Neural crest cell (in vitro differentiated cells): ENCODE results near the gene ATF6. TPM values are rescaled to one million over a fixed set of nuclear protein-coding genes. Genes with fewer than 3 reads are reported as not detected.

Source experiments
- DNase-seq: peaks from one replicate; pipeline ENCODE4 v3.0.0; 2021; ENCODE audit warnings: low read depth, mixed read lengths, low spot score
- H3K27ac Mint-ChIP-seq: one replicate; pipeline ENCODE4 v1.8.0; 2021; ENCODE audit warnings: mild to moderate bottlenecking, mixed read lengths; ENCODE audit not compliant: unreplicated experiment
- H3K27me3 Mint-ChIP-seq: 2 replicates; pipeline ENCODE4 v1.8.0; 2021; ENCODE audit warnings: low read depth, mild to moderate bottlenecking, mixed read lengths
- H3K36me3 Mint-ChIP-seq: 2 replicates; pipeline ENCODE4 v1.8.0; 2021; ENCODE audit warnings: low read depth, mild to moderate bottlenecking, mixed read lengths
- H3K4me1 Mint-ChIP-seq: 2 replicates; pipeline ENCODE4 v1.8.0; 2021; ENCODE audit warnings: mixed read lengths
- H3K4me3 Mint-ChIP-seq: one replicate; pipeline ENCODE4 v1.8.0; 2021; ENCODE audit warnings: mild to moderate bottlenecking, mixed read lengths
- H3K9me3 Mint-ChIP-seq: 2 replicates; pipeline ENCODE4 v1.8.0; 2021; ENCODE audit warnings: mixed read lengths
- total RNA-seq: library from RNA; stranded (reverse); gene quantifications from 2 replicates; pipeline ENCODE4 v1.2.1, GENCODE V29; 2021
- TF ChIP-seq, protein P1 (sequence below): fragments of 200-600 bp; sonication (generic); conservative IDR thresholded peaks from 2 replicates; pipeline ENCODE4 v1.5.0; 2021; ENCODE audit warnings: antibody characterized with exemption, mild to moderate bottlenecking

Gene ATF6
- total RNA-seq, 1 donor from 2014 or later, result 17.8 TPM

DNA sequence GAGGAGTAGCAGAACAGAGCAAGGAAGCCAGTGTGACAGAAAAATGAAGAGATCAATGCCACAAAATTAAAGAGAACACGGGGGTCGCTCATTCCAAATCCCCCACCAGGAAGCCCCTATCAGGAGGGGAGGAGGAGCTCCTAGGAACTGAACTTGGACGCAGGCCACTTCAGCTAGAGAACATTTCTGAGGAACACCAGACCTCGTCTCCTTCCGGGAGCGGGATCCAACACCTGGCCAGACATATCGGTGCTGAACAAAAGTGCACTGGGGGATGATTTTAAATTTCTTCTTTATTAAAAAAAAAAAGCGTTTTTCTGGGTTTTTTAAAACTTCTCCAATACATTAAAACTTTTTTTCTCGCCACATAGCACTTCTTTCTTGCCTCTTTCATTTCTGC, 216.8 kb downstream of the ATF6 start:
- DNase-seq, result no peak
- Mint-ChIP-seq H3K27ac (no peak overlapping the region), H3K36me3 (peaks cover 11% of the 10 kb centered on the region), H3K9me3 (peaks cover 4% of the 10 kb centered on the region), H3K4me1 (no peaks in the 10 kb centered on the region), H3K27me3 (no peaks in the 10 kb centered on the region), H3K4me3 (no peak overlapping the region)
- TF ChIP-seq, protein P1, sequence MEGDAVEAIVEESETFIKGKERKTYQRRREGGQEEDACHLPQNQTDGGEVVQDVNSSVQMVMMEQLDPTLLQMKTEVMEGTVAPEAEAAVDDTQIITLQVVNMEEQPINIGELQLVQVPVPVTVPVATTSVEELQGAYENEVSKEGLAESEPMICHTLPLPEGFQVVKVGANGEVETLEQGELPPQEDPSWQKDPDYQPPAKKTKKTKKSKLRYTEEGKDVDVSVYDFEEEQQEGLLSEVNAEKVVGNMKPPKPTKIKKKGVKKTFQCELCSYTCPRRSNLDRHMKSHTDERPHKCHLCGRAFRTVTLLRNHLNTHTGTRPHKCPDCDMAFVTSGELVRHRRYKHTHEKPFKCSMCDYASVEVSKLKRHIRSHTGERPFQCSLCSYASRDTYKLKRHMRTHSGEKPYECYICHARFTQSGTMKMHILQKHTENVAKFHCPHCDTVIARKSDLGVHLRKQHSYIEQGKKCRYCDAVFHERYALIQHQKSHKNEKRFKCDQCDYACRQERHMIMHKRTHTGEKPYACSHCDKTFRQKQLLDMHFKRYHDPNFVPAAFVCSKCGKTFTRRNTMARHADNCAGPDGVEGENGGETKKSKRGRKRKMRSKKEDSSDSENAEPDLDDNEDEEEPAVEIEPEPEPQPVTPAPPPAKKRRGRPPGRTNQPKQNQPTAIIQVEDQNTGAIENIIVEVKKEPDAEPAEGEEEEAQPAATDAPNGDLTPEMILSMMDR, result no peak

DNA sequence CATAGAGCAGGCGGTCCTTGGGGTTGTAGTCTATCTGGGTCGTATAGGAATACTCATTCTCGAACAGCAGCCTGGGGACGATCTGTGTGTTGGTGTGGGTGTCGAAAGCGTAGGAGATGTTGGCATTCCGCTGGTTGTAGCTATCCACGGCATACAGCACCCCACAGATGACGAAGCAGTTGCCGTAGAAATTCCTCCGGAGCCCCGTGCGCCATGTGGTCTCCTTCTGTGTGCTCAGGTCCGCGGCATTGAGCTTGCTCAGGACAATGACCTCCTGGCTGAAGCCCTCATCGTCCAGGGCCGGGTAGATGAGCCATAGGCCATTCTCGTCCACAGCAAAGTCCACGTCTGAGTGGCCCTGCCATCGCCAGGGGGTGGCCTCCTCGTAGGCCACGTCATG, 217.6 kb downstream of the ATF6 start:
- no peak for DNase-seq
- Mint-ChIP-seq H3K4me1 (no peaks in the 10 kb centered on the region), H3K9me3 (peaks cover 4% of the 10 kb centered on the region), H3K27me3 (no peaks in the 10 kb centered on the region), H3K4me3 (no peak overlapping the region), H3K27ac (no peak overlapping the region), H3K36me3 (peaks cover 11% of the 10 kb centered on the region)
- TF ChIP-seq, protein P1, result no peak

DNA sequence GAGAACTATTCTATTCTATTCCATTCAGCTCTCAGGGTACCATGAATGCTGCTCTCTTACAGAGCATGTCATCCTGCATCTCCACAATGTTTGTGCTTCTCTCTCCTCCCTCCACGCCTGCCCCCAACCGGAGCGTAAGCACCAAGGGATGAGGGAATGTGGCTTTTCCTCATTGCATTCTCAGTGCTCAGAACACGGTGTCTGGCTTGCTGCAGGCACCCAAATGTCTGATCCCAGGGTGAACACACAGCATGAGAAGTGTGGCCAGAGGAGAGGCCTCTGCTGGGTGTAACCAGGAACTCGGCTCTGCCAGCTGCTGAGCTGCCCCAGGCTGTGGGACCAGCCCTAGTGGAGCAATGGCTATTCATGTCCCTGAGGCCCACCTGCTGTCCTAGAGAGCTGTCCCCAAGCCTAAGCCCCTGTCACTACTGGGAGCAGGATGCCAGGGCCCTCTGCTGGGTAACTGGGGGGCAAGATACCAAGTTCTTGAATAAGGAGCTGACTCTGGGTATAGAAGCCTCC, 219.2 kb downstream of the ATF6 start:
- no peak for DNase-seq
- Mint-ChIP-seq H3K27me3 (no peaks in the 10 kb centered on the region), H3K27ac (no peak overlapping the region), H3K36me3 (peaks cover 13% of the 10 kb centered on the region), H3K4me3 (no peak overlapping the region), H3K9me3 (peaks cover 4% of the 10 kb centered on the region), H3K4me1 (no peaks in the 10 kb centered on the region)
- TF ChIP-seq, protein P1, result no peak

DNA sequence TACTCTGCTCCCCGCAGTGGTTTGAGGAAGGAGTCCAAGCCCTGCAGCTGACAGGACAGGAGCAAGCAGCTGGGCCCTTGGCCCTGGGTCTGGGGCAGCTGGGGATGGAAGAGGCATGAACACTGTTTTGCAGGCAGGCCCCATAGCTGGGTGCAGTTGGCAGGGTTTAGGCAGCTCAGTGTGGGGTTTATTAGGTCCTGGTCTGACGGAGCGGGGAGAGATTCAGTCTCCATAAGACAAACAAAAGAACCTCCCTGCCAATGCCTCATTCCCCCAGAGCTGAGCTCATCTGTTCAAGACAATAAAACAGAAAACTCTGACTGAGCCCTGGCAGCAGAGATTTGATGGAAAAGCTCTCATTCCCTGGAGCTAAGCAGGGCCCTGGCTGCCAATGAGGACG, 220.2 kb downstream of the ATF6 start:
- no peak overlapping the region for H3K4me3 Mint-ChIP-seq
- H3K9me3 Mint-ChIP-seq, result peaks cover 4% of the 10 kb centered on the region
- H3K36me3 Mint-ChIP-seq, result peaks cover 17% of the 10 kb centered on the region
- no peaks in the 10 kb centered on the region for H3K4me1 Mint-ChIP-seq
- H3K27ac Mint-ChIP-seq, result no peak overlapping the region
- no peaks in the 10 kb centered on the region for H3K27me3 Mint-ChIP-seq
- TF ChIP-seq, protein P1, result no peak
- DNase-seq, result no peak

DNA sequence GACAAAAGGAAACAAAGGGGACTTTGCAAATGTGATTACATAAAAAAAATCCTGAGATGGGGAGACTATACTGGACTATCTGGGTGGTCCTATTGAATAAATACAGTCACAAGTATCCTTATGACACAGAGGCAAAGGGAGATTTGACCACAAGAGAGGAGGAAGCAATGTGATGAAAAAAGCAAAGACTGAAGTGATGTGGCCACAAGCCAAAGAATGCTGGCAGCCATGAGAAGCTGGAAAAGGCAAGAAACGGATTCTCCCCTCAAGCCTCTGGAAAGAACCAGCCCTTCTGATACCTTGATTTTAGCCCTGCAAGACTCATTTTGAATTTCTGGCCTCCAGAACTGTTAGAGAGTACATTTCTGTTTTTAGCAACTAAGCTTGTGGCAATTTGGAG, 221.2 kb downstream of the ATF6 start:
- no peaks in the 10 kb centered on the region for H3K27me3 Mint-ChIP-seq
- no peak overlapping the region for H3K27ac Mint-ChIP-seq
- no peaks in the 10 kb centered on the region for H3K4me1 Mint-ChIP-seq

More for the DNA sequence above, 221.2 kb downstream of the ATF6 start:
- Mint-ChIP-seq H3K9me3 (peaks cover 4% of the 10 kb centered on the region), H3K4me3 (no peak overlapping the region), H3K36me3 (peaks cover 17% of the 10 kb centered on the region)
- TF ChIP-seq, protein P1, result no peak
- no peak for DNase-seq
